Ovary (tissue), 3 donors: Measurements from ENCODE around the gene WARS2.

Source experiments
- CTCF ChIP-seq, 3 donors: fragments of 450-650 bp in 2 of 3; fragments of 200-600 bp in 1 of 3; IDR thresholded peaks; one replicate each; pipeline versions ENCODE4 v1.5.1 to v1.8.0; 2016 to 2022; ENCODE audit warnings: antibody characterized with exemption in 3 of 3, mild to moderate bottlenecking in 1 of 3
- POLR2A ChIP-seq: fragments of 450-650 bp; IDR thresholded peaks from one replicate; pipeline ENCODE4 v1.6.1; 2017; ENCODE audit warnings: antibody characterized with exemption, mild to moderate bottlenecking, moderate library complexity
- donor health status: DM: no; HTN: no; CAD: no.

- no peak for TF ChIP-seq CTCF (IDR thresholded peaks at IDR 0.05)
- no peak for TF ChIP-seq POLR2A
Measured at GRCh38 chr1:119132179-119132578, 8.3 kb downstream of the WARS2 start.
